AG09319 (cell line): ENCODE measurements around the gene DERL2.
"Not testable (repeated sequence)": the region's sequence is repeated elsewhere in the genome, so short reads cannot be mapped to it uniquely, and the experiment has no call there.

ENCODE experiments used
- DNase-seq: peaks from one replicate; pipeline ENCODE4 v3.0.0-alpha.2; 2010; ENCODE audit warnings: low read depth; ENCODE audit errors: extremely low read depth
- CTCF ChIP-seq: IDR thresholded peaks from 2 replicates; pipeline ENCODE4 v1.5.1; 2011; ENCODE audit warnings: low read depth, mild to moderate bottlenecking, inconsistent platforms, low read length, moderate library complexity

The DERL2 gene

GRCh38 chr17:5437721-5438317, 48.2 kb downstream of the DERL2 start:
- no peak for DNase-seq

GRCh38 chr17:5435781-5436315, 50.1 kb downstream of the DERL2 start:
- DNase-seq, result not testable (repeated sequence)

More at GRCh38 chr17:5437721-5438317, 48.2 kb downstream of the DERL2 start:
- TF ChIP-seq CTCF, result no peak

- no peak for DNase-seq
- TF ChIP-seq CTCF, result no peak
These were observed 51.0 kb downstream of the DERL2 start for GRCh38 chr17:5434984-5435383.

GRCh38 chr17:5431949-5432556, 53.9 kb downstream of the DERL2 start:
- no peak for TF ChIP-seq CTCF
- no peak for DNase-seq

GRCh38 chr17:5431234-5431633, 54.7 kb downstream of the DERL2 start:
- DNase-seq, result not testable (repeated sequence)

- no peak for TF ChIP-seq CTCF
- no peak for DNase-seq
These were observed 55.5 kb downstream of the DERL2 start for GRCh38 chr17:5430413-5430999.

- DNase-seq, result peak; percentile 30
- no peak for TF ChIP-seq CTCF
These were observed 56.6 kb downstream of the DERL2 start for GRCh38 chr17:5429191-5429887.

- no peak for TF ChIP-seq CTCF
- DNase-seq, result no peak
These were observed 60.2 kb downstream of the DERL2 start for GRCh38 chr17:5425826-5426225.
